C4-2B (cell line): ENCODE results near the gene LIN7B.

Experiments used
- H3K27ac ChIP-seq: fragments of 450-650 bp; 2 replicates; pipeline ENCODE4 v1.5.1; 2017
- CTCF ChIP-seq: fragments of 450-650 bp; conservative IDR thresholded peaks from 2 replicates; pipeline ENCODE4 v1.5.1; 2017; ENCODE audit warnings: mild to moderate bottlenecking
- ZFX ChIP-seq: fragments of 450-650 bp; IDR thresholded peaks from 2 replicates; pipeline ENCODE4 v1.6.1; 2017

Gene LIN7B

GRCh38 chr19:49157445-49158224 is 43.5 kb downstream of the LIN7B start, which contains the start of gene TRPM4:
TSS of gene TRPM4 (plus strand) at chr19:49157792. CDS start at chr19:49157867, 75 bp downstream.
- TF ChIP-seq ZFX (peak; percentile 41; the same call in 1 of the 2 replicates), CTCF (no peak)
- H3K27ac ChIP-seq: peak within 1 kb of the TSS; percentile 98

- no peak overlapping the region for H3K27ac ChIP-seq
- TF ChIP-seq CTCF (no peak), ZFX (no peak)
Observed at GRCh38 chr19:49160450-49161189, 46.5 kb downstream of the LIN7B start.

- no peak for TF ChIP-seq CTCF
- TF ChIP-seq ZFX: no peak
- H3K27ac ChIP-seq: no peak overlapping the region
Observed at GRCh38 chr19:49161987-49162386, 47.8 kb downstream of the LIN7B start.

- peak overlapping the region; percentile 98 for H3K27ac ChIP-seq
- no peak for TF ChIP-seq CTCF
- peak; percentile 91; the same call in 1 of the 2 replicates for TF ChIP-seq ZFX
Observed at GRCh38 chr19:49165111-49165750, 51.1 kb downstream of the LIN7B start.

- TF ChIP-seq CTCF (no peak), ZFX (no peak)
Observed at GRCh38 chr19:49165865-49166301, 51.7 kb downstream of the LIN7B start.

GRCh38 chr19:49167857-49168409 is 53.8 kb downstream of the LIN7B start:
- H3K27ac ChIP-seq: no peak overlapping the region
- TF ChIP-seq ZFX (no peak), CTCF (no peak)

More at GRCh38 chr19:49165865-49166301, 51.7 kb downstream of the LIN7B start:
- peak overlapping the region; percentile 98 for H3K27ac ChIP-seq
